ENCODE results near the gene RSRC1. TPM values are rescaled to one million over a fixed set of nuclear protein-coding genes. Genes with fewer than 3 reads are reported as not detected.
"Not testable (repeated sequence)": the region's sequence is repeated elsewhere in the genome, so short reads cannot be mapped to it uniquely, and the experiment has no call there.

RSRC1 gene
- total RNA-seq, 1 donor from 2014 or later, result 38.9 TPM

DNA sequence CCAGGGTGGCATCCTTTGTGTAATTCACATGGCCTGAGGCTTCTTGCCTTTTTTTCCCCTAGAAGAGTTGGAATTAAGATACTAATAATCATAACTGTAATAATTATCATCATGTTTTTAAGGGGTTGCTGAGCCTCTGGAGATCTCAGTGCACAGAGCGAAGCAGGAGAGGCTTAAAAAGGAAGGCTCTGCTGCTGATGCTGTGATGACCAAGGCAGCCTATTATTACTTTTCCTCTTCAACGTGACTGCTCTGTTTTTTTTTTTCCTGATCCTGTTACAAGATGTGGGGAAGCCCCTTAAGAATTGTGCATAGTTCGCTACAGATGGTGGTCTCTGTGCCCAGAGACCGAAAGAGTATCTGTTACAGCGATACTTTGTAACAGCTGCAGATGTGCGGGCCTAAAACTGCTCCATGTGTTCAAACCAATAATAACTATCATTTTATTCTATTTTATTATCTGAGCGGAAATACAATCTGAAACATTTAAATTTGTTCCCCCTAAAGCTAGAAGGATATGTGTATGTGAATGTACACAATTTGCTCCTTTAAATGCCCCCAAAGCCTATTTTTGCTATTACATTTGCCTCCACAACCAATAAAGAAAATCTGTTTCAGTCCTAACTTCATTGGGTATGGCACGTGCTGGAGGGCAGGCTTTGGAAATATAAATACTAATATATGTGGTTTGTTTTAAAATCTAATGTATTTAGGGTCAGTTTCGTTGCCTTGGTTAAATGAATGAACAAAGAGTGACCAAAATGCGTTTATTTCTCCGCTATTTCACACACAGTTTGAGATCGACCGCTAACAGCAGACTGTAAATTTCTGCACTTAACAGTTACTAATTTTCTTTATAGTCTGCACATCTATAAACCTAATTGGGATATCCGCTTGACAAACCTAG is 8.3 kb upstream of the RSRC1 start:
- DNase-seq (ENCODE audit: low read depth, low spot score), result no peak

DNA sequence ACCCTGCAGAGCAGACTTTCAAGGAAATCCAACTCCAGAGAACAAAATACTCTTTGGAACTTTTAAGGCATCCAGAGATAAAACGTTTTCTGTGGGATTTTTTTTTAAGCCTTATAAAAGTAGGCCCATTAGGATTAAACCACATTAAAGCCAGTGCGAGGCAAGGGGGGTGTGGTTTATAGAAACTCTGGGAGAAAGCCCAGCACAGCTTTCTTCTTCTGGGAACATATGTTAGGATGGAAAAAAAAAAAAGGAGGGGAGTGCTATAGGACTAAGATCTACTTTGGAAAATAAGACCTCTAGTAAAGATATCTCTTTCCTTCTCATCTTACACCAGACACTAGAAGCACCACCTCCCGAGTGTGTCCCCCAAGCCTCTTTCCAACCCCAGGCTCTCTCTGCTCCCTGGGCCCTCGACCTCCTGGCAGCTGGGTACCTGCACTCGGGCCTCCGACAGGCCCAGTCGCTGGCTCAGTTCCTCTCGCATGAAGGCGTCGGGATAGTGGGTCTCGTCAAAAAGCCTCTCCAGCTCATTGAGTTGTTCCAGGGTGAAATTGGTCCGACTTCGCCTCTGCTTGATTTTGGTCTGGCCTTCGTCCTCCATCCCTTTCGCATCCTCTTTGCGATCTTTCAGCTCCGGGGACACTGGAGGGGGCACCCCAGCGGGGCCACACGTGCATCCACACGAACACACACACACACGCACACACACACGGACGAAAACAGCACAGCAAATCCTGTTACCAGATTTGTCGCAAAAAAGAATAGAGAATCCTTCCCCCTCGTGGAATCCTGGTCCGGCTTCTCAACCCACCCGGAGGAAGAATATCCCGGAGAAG is 7.4 kb upstream of the RSRC1 start:
- DNase-seq (ENCODE audit: low read depth, low spot score), result no peak

GRCh38 chr3:158103081-158103886 is 6.6 kb upstream of the RSRC1 start:
- DNase-seq (ENCODE audit: low read depth, low spot score), result no peak

DNA sequence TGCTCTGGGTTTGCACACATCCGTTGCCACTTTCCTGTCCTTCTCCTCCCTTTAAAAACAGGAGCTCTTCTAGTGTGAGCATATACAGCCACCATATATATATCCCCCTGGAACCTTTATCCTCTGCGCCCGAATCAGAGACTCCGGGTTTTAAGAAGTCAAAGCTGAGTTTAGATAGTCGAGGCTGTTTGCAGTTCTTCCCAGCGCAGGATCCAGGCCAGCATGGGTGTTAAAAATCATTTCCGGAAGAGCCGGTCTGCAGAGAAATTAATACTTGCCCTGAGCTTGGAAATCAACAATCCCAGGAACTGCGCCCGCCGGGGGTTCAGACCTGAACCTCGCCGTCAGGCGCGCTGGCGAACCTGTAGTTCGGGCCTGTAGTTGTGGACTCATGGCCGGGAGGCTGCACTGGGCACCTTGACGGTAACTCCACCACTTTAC is 6.0 kb upstream of the RSRC1 start:
- DNase-seq (ENCODE audit: low read depth, low spot score), result no peak

- DNase-seq (ENCODE audit: low read depth, low spot score), result no peak
Measured at GRCh38 chr3:158104431-158104921, 5.4 kb upstream of the RSRC1 start.

DNA sequence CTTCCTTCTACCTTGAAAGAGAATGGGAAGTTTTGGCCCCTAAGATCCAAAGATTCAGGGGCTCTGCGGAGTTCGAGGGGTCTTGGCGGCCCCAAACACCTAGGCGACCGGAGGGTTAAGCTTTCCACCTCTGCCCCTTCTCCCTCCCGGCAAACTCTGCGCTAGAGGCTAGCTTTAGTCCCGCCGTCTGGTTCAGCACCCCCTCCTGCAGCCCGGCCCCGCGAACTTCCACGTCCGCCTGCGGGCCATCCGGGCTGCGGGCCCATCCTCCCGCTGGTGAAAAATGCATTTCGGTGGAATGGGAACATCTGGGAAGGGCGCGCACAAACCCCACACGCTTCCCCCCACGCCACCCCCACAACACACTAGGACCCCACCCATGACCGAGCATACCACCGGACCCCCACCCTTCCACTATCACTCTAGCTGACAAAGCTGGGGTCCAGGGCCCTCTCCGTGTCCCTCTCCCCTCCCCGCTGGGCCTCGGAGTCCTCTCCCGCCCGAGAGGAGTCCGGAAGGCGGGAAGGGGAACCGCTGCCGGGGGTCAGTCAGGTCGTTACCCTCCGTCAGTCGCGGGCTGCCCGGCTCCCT is 4.7 kb upstream of the RSRC1 start:
- DNase-seq (ENCODE audit: low read depth, low spot score), result no peak

DNA sequence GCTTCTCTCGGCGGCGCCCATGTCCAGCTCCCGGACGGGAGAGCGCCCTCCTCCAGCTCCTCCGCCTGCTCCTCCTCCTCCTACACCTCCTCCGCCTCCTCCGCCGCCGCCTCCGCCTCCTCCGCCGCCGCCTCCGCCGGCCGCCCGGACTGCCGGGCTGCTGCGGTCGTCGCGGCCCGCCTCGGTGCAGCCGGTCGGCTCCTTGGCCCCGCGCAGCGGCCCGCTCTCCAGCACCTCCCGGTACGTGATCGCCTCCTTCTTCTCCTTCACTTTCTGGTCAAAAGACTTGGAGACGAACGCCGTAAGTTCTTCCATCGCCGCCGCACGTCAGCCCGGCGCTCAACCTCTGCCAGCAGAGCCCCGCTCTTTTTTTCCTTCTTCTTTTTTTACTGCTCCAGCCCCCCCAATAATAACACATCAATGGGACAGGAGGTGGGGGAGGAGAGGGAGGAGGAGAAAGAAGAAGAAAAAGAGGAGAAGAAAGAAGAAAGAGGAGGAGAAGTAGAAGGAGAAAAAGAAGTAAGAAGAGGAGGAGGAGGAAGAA is 4.1 kb upstream of the RSRC1 start:
- DNase-seq (ENCODE audit: low read depth, low spot score), result no peak

DNA sequence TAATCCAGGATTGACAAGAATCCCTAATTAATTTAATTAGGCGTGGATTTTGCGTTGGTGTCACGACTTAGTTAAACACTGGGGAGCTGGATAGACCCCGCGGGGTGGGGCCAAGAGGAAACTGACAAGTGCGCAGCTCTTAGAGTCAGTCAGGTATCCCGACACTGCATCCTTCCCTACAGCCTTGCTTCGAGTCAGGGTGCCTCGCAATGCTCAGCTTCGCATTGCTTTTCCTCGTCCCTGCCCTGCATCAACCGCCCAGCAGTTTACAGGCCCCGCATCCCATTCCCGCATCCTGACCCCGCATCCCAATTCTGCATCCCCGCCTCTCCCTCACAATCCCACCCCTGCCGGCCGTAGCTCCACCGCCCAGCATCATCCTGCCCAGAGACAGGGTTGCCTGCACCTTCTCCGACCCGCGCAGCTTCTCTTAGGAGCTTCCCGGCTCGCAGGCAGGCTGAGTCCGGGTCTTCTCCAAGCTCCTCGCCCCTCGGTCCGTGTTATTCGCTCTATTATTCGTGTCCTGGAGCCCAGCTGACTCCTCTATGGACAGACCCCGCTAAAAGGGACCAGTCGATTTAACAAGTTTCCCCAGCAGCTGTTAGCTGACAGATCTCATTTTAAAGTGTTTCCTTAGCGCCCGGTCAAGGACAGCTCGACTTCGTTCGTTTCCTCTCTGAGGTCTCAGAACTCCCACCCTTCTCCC is 3.0 kb upstream of the RSRC1 start:
- no peak for DNase-seq (ENCODE audit: low read depth, low spot score)

DNA sequence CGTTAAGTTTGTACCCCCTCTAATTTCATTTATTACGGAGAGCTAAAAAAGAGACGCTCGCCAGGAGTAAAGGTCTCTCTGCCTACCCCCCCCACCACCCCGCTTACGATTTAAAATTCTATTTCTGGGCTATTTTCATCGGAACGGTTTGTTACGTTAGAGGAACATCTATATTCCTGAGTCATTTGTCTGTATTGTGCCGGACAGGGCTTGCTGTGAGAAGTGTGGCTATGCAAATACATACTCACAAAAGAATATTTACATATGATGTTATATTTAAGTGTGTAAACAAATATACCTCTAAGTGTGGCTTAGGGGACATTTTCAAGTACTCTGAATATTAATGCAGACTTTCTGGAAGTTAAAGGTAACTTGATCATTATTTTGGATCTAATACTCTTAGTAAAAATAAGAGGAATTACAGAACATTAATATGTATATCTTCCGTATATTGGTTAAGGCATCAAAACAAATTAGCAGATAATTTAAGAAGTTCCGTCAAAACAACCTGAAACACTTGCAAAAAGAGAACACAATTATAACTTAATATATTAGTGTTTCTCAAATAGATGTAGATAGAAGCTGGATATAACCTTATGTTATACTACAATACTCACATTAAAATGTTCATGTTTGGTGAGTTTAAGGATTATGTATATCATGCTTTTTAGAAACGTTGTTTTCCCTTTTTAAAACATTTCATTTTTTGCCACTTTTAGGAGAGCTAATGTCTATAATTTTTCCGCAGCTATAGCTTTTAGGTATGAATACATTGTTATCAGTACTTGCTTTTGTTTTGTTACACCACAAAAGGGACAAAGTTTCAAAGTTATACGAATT is 2.1 kb upstream of the RSRC1 start:
- no peak for DNase-seq (ENCODE audit: low read depth, low spot score)

- DNase-seq (ENCODE audit: low read depth, low spot score), result no peak
Measured at GRCh38 chr3:158108445-158108985, 1.4 kb upstream of the RSRC1 start.

- no peak for DNase-seq (ENCODE audit: low read depth, low spot score)
Measured at GRCh38 chr3:158109295-158109803, 540 bp upstream of the RSRC1 start.

- no peak for DNase-seq (ENCODE audit: low read depth, low spot score)
Measured at GRCh38 chr3:158110658-158111018, 749 bp downstream of the RSRC1 start.

DNA sequence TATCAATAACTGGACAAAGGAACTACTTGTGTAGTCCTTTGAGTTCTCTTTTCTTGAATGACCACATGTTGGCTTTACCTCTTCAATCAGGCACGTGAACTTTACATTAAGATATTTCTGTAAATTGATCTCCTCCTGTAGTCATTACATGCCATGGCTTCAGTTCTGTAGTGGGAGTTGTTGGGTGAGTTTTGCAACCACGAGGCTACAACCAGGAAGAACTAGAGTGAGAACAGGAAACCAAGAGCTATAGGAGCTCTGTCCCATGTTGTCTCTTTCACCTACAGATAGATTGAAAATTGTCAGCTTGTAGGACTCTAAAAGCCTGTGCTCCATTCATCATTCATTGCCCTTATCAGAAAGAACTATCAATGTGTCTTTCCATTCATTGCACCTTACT is 2.0 kb downstream of the RSRC1 start:
- DNase-seq (ENCODE audit: low read depth, low spot score), result no peak

GRCh38 chr3:158113595-158113994 is 3.7 kb downstream of the RSRC1 start:
- not testable (repeated sequence) for DNase-seq (ENCODE audit: low read depth, low spot score)

DNA sequence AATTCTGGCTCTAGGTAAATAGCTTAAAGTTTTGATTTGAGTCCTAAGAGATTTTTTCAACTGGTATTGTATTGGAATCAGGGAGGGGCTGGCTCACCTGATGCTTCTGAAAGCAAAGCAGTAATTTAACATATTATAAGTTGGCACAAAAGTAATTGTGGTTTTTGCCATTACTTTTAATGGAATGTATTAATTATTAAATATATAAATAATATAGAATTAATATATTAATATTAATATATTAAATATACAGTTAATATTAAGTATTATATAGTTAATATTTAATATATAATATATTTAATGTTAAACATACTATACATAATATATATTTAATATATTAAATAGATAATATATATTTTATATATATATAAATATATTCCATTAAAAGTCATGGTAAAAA is 10.4 kb downstream of the RSRC1 start:
- DNase-seq (ENCODE audit: low read depth, low spot score), result no peak

GRCh38 chr3:158121295-158121694 is 11.4 kb downstream of the RSRC1 start:
- DNase-seq (ENCODE audit: low read depth, low spot score), result no peak

GRCh38 chr3:158122721-158123120 is 12.8 kb downstream of the RSRC1 start:
- DNase-seq (ENCODE audit: low read depth, low spot score), result not testable (repeated sequence)
